NCI-H1694 (cell line): Measurements from ENCODE around the gene TRPM5.

Experiments used
- DNase-seq: peaks from one replicate; lab custom pipeline; 2025; lab: John Stamatoyannopoulos, UW

The TRPM5 gene

DNA sequence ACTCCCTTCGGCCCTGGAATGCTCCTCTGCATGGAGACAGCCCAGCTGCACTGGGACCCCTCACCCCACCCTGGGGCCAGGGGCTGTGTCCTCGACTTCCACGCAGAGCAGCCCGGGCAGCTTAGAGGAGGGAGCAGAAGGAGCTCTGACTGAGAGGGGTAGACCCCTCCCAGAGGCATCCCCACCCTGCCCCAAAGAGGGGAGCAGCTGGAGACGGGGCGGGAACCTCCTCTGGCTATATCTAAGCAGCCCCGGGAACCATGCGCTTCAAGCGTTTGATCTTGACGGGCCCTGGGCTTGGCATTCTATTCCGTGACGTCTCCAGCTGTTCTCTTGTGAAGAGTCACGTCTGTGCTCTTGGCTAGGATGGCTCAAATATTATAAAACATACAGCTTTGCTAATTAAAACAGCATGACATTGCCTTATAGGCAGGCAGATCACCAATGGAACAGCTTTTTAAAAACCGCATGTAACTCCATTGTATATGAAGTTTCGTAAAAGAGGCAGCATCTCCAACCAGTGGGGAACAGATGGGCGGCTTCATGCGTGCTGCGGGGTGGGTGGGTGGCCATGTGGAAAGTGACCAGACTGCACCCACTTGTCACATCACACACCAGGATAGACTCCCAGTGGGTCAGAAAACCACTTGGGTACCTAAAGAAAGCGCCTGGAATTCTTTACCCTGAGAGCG is 8.2 kb upstream of the TRPM5 start:
- no peak for DNase-seq

DNA sequence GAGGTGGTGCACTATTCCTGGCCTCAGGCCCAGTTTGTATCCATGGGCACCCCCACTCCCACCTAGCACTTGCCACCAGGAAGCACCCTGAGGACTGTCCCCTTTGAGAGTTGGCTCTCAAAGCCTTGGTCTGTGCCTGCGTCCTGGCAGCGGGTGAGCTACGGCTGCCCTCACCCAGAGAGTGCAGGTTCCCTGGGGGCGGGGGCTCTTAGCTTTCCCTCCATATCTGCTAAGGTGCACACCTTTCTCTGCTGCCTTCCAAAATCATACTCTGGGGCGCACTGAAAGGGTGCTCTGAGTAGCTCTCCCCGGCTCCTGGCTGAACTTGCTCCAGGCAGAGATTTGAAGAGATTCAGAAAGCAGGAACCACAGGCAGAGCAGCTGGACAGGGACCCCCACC is 7.6 kb upstream of the TRPM5 start:
- no peak for DNase-seq

DNA sequence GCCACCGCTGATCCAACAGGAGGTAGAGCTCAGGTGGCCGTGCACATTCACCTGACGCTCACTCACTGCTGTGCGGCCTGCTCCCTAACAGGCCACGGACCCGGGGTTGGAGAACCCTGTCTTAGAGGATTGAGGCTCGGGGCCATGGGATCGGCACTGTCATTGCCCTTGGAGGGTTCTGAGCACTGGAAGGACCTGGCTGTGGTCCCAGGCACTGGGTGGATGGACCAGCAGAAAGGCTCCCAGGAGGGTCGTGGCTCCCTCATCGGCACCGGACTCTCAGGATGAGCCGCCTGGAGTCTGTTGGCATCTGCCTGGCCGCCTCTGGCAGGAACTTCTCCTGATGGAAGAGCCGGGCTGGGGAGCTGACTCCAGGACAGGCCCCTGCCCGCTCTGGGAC is 7.0 kb upstream of the TRPM5 start:
- no peak for DNase-seq

DNA sequence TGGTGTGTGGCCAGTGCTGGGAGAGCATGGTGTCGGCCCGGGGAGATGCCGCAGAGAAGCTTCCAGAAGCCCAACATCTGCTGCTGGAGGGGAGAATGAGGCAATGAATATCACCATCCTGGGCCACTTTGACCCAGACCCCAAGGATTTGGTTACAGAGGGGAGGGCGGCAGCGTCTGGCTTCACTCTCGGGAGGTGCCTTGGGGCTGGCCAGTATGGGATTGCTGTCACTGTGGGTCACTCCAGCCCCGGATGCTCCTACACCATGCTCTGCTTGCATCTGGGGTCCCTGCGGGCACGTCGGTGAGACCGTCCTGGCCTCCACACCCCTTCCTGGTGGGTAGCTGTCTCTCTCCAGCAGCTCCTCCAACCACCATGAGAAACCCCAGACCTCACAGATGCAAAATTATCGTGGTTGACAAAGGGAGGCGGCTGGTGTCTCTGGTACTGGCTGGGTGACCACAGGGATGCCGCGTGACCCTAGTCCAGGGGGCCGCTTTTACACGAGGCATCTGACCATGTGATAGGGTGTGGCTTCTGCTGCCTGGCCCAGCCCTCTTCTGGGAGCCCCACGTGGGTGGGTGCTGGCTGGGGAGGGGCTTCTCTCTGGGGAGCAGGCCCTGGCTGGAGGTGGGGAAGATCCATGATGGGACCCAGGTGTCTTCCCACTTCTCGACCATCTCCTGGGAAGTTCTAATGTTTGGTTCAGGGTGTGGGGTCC is 6.2 kb upstream of the TRPM5 start:
- no peak for DNase-seq

DNA sequence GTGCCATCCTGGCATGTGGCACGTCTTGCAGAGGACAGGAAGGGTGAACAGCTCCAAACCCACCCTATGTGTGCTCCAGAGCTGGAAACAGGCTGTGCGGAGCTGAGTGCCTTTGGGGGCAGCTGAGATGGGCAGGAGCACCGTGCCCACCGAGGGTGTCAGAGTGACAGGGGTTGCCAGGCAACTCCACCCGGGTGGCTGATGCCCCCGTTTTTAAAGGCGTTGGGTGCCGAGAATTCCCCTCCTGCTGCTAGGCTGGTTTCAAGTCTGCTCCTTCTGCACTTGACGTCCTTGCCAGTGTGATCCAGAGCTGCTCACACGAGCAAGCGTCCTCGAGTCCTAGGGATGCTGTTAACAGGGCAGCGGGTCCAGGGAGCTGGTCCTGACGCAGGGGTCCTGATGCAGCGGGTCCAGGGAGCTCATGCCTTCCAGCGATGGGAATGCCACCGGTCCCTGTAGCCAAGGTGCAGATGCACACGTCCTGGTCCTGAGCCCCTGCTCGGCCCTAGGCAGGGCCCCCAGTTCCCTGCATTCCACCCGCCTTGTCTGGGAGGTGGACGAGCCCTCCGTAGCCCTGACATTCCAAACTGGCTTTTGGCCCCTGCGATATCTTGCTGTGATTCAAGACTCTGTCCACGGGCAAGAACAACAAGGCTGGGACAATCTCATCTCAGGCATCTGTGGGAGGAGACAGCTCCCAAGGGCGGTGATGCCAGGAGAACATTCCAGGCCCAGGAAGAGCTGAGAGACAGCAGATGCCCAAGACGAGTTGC is 5.4 kb upstream of the TRPM5 start:
- no peak for DNase-seq

DNA sequence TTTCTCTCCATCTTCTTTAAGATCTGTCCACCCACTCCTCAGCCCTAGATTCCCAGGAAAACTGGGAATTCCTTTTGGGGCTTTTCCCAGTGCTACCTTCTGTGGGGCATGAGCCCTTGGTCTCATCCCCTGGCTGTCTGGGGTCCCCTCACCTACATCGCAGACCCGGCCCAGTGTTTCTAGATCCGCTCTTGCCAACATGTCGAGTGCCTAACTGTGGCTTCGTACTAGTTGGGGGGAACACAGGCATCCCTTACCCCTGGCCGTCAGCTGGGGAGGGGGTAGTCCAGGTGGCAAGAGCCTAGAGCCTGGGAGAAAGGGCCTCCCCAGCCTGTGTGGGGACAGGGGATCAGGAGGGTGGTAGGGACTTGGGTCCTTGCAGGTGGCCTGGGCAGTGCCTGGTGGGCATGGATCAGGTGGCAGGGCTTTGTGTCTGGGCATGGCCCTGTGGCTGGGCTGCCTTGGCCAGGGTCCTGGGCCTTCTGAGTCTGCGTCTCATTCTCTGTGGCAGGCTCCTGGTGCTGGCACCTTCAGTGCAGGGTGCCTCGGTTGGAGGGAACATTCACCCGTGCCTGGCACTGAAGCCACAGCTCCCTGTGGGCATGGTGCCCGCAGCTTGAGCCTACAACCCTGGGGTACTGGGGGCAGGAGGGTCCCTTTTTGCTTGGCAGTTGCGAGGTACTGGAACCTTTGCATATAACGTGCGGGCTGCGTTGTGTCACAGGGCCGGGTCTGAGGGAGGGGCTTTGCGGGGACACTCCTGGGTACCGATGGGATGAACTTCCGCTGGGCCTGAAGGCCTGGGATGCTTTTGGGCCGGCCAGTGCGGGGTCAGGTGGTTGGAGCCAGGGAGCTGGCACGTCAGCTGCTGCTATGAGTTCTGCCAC is 4.6 kb upstream of the TRPM5 start:
- no peak for DNase-seq

DNA sequence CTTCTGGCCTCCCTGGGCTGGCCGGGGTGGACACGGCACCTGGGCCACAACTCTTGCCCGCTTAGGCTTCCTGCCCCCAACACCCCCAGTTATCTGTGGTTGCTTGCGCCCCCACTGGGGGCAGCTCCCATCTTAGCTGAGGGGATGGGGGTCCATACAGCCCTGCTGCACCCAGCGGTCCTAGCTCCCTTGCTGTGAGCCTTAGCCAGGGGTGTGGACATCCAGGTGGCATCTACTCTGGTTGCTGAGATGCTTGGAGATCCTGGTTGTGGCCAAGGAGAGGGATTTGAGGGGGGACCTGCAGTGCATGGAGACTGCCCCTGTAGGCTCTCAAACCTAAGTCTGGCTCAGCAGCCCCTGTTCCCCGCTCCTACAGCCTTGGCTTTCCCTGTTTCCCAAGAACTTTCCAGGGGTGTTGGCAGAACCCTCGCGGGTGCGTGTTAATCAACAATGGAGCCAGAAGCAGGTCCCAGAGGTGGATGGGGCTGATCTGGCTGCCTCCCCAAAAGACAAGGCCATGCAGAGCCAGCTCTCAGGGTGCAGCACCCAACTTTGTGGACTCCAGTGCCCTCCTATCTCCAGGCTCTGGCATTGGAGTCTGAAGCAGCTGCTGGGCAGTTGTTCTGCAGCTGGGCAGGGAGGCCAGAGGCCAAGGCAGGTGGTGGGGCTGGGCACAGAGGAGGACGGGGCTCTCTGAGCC is 3.8 kb upstream of the TRPM5 start:
- DNase-seq, result no peak

DNA sequence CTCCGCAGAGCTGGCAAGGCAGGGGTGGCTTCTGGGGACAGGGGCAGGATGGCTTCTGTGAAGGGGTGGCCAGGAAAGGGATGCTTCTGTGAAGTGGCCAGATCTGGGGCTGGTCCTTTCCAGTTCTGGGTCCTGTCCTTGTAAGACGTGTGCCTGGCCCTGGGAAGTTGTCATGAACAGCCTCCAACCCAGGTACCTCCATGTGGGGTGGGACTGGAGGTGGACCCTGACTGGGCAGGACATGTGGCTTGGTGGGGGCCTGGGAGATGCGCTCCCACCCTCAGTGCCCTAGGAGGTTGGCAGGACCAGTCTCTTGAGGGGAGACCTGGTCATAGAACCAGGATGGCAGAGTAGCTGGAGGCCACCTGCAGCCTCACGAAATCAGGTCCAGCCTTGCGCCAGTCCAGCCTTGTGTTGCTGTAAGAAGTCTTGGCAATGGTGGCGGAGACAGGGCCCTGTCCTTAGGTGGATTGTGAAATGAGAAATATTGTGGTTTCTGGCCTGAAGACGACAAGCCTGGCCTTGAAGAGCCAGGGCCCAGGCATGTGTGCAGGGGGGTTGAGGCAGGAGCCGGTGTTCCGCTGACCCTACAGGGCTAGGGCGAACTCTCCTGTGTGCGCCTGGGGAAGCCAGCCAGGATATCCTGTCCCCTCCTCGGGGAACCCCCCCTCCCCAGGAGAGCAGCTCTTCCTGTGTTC is 3.1 kb upstream of the TRPM5 start:
- no peak for DNase-seq

DNA sequence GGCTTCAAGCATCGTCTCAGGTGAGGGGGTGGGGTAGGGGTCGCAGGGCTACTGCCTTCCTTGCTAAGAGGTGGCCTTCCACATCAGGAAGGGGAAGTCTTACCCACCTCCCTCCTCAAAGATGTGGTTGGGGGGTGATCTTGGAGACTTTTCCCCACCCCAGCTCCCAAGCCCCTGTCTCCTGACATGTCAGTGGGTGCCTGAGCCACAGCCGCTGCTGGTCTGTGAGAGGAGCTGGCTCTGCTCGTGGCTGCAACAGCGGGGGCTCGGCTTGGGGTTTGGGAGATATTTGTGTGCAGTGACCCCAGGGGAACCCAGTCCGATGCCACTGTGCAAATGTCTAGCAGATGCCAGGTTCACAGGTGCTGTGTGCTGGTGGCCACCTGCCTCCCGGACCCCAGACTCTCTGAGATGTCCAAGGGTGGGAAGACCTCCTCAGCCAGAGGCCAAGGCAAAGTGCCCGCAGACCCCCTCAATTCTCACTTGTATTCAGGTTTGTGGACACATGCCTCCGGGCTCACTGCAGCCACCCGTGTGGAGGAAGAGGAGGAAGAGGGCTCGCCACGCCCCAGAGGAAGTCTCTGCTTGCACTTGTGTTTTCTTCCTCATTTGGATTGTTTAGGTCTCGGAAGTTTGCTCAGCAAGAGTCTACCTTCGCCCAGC is 2.4 kb upstream of the TRPM5 start:
- DNase-seq, result no peak

DNA sequence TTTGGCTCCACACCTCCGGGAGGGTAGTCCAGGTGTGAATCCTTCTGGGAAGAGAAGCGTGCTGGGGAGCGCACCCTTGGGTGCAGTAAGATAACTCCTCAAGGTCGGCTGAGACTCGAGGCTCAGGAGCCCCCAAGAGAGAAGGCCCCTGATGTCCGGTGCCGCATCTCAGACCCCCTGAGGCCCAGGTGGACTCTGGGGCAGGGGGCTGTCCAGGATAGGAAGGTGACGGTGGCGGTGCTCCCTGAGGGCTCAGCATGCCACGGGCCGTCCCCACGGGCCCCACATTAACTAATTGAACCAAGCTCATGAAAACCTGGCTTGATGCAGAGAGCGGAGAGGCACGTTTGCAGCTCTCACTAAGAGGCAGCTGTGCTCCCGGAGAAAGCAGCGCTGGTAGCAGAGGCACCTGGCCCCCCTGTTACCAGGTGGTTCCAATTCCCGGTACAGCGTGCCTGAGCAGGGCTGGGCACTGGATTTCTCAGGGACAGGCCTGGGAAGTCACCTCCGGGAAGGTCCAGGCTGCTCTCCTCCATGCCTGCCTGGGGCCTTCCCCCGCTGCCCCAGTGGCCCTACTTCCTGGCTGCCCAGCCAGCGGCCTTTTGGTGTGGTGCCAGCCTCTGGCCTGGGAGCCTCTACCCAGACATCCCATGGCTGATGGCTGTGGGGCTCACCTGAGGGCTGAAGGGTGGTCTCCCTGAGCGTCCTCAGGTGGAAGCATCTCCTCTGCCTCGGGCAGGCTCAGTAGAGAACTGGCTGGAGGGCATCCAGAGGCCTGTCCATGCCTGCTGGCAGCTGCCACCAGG is 1.6 kb upstream of the TRPM5 start:
- DNase-seq, result no peak

DNA sequence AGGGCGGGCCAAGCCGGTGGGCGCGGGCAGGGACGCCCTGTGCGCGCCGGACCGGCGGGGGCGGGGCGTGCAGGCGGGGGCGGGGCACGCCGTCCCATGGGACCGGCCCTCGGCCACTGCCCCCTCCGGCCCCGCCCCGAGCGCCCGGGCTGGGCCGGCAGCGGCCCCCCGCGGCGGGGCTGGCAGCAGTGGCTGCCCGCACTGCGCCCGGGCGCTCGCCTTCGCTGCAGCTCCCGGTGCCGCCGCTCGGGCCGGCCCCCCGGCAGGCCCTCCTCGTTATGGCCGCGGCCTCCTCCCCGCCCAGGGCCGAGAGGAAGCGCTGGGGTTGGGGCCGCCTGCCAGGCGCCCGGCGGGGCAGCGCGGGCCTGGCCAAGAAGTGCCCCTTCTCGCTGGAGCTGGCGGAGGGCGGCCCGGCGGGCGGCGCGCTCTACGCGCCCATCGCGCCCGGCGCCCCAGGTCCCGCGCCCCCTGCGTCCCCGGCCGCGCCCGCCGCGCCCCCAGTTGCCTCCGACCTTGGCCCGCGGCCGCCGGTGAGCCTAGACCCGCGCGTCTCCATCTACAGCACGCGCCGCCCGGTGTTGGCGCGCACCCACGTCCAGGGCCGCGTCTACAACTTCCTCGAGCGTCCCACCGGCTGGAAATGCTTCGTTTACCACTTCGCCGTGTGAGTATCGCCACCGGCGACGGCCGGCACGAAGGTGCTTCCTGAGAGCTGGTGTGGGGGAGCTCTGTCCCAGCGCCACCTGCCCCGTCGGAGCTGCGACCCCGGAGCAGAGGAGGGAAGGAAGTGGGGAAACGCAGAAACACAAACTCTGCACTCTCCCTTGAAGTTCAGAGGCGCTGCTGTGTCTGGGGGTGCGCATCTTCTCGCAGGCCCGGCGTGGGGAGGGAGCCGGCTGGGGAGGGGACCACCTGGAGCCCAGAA is 769 bp upstream of the TRPM5 start, which contains the start of gene KCNQ1:
KCNQ1 (plus strand) TSS at position 188 of the 925 bp plus-strand sequence; CDS start at position 279, 91 bp downstream.
- no peak for DNase-seq

DNA sequence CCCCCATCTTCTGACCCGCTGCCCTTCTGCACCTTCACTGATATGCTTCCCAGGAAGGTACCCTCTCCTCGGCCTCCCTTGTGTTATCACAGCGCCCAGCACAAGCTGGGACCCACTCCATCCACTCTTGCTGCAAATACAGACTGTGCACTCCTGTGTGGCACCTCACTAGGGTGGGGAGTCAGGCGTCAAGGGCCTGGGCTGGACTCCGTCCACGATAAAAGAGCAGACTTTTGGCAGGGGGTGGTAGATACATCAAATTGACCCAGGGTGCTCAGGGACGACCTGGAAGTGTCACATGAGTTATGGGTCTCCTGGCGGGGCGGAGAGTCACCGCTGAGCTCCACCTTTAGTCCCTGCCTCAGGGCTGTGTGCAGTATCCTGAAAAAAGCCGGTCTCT is 908 bp downstream of the TRPM5 start:
- no peak for DNase-seq

DNA sequence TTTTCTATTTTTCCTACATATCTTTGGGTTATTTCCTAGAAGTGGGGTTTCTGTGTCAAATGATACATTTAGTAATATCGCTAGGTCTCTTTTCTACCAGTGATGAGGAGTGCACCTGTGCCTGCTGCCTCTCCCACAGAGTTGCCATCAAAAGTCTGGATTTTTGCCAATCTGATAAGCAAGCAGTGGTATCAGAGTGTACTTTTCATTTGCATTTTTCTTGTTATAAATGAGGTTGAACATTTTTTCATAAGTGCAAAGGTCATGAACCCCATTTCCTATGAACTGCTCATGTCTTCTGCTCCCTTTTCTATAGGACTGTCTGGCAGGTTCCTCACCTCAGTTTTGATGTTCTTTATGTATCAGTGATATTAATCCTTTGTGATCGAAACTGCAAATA is 1.7 kb downstream of the TRPM5 start:
- DNase-seq, result no peak

DNA sequence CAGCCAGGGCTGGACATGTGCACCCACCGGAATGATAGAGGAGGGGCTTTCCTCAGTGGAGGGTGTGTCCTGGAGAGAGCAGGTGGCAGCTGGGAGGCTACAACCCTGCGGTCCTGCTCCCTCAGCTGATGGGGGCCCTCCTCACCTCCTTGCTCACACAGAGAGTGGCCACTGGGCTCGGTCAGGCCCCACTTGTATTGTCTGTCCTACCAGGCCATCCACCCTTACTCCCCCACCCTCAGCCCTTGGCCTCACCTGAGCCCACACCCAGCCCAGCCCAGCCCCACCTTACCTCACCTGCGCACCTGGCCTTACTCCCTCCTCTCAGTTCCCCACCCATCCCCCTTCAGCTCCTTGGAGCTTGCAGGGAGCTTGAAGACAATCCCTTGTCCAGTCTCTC is 3.1 kb downstream of the TRPM5 start:
- DNase-seq, result no peak

DNA sequence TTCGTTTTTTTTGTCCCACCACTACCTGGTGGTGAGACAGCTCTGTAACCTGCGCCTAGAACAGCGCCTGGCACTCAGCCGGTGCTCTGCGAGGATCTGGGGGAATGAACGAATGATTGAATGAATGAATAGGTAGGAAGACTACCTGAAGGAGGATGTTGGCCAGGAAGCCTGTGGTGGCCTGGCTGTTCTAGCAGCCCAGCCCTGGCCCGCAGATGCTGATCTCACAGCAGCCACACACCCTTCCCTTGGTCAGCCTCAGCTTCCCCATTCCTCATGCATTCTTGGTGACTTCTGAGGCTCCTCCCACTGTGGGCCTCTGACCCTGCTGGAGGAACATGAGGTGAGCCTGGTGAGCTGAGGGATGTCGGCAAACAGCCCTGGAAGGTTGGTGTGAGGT is 3.7 kb downstream of the TRPM5 start:
- no peak for DNase-seq

DNA sequence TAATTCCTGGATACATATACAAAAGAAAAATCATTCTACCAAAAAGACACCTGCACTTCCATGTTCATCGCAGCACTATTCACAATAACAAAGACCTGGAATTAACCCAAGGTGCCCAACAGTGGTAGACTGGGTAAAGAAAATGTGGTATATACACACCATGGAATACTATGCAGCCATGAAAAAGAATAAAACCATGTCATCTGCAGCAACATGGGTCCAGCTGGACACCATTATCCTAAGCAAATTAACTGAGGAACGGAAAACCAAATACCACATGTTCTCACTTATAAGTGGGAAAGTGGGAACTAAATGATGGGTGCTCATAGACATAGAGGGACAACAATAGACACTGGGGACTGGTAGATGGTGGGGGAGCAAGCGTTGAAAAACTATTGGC is 4.5 kb downstream of the TRPM5 start:
- DNase-seq, result no peak

DNA sequence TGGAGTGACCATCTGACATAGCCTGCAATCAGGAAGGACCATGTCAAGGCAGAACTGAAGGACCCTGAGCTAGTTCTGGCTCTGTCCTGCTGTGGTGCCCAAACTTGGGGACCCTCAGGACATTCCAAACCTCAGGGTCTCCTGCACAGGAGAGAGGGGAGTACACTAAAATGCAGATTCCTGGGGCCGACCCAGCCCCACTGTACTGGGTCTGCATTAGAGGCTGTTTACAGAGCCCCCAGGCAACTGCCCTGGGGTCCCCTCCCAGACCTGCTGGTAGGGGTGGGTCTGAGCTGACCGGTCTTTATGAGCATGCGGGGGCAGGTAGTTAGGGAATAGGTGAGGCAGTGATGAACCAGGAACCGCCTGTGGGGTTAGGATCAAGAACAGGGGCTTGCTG is 6.8 kb downstream of the TRPM5 start:
- no peak for DNase-seq

DNA sequence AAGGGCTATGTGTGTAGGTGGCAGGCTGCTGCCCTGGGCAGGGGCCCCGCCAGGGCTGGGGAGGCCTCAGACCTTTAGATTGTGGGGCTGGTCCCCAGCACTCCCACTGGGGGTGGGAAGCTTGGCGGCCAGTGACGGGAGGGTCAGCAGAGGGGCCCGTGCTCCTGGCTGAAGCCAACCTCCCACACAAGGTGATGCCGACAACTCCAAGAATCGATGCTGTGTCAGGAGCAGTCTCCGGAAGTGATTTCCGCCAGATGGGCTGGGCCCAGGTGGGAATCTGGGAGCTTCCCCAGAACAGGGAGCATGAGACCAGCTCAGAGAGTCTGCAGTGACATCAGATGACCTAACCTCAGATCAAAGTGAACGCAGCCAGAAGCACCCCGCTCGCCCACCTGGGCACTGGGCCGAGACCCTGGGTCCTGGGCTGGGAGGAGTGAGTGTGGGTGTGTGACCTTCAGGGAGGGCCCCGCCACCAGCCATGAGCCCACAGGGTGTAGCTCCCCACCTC is 7.7 kb downstream of the TRPM5 start:
- no peak for DNase-seq
